ENCODE results near the gene ITGA1.
"Not testable (repeated sequence)": the region's sequence is repeated elsewhere in the genome, so short reads cannot be mapped to it uniquely, and the experiment has no call there.

ITGA1 gene

DNA sequence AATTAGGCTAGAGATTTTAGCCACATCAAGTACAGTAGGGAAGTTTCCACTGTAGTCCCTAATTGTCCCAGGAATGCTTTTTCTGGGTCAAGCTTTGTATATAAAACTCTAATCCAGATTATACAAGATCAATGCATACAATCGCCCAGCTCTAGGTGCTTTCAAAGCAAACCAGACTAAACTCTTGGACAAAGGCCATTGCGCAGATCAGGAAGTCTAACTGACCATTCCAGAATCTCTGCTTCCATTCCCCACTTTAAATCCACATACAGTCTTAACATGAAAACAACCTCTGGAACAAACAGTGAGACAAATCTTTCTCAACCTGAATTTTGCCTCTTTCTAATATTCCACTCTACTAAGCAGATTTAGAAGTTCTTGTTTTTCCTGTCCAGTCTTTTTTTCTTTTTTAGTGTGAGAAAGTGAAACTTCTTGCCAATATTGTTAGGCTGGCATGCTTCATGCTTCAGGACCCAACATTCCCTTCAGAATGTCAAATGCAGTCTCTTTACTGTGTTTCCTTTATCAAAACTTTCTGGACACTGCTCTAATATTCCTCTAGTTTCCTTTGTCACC is 76.1 kb downstream of the ITGA1 start:
- no peak for DNase-seq (ENCODE audit: low read depth, low spot score)

DNA sequence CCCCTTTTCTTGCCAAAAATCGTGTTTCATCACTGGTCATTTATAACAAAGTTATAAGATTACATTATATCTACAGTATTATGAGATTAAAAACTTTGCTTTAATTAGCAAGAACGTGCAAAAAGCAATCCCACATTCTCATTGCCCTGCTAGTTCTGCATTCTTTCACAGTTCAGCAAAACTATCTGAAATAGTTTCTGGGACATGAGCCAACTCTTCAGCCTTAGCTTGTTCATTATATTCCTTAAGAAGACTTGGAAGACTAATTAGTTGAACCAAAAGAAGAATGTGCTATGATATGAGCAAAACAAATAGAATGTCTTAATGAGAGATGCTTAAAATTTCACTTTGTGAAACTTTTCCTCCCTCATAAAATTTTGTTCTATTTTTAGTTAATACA is 76.7 kb downstream of the ITGA1 start:
- no peak for DNase-seq (ENCODE audit: low read depth, low spot score)

DNA sequence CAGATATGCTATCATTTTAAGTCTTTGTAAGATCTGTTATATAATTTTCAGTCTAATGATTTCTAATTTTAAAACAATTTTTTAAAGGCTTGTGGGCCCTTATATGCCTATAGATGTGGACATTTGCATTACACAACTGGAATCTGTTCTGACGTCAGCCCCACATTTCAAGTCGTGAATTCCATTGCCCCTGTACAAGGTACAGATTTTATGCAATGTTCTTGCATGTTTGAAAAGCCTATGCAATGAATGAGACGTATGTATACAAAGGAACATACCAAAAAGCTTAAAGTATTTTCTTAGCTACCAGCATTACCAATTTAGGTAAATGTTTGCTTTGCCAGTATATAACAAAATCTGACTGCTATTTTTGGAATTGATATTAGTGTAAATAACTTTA is 77.2 kb downstream of the ITGA1 start:
- DNase-seq (ENCODE audit: low read depth, low spot score): no peak

DNA sequence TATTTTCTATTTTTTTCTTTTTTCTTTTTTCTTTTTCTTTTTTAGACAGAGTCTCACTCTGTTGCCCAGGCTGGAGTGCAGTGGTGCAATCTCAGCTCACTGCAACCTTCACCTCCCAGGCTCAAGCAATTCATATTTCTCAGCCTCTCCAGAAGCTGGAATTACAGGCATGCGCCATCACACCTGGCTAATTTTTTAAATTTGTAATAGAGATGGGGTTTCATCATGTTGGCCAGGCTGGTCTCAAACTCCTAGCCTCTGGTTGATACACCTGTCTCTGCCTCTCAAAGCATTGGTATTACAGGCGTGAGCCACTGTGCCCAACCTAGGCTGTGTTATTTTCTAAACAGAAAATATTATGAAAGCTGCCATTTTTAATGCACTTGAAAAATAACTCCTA is 78.3 kb downstream of the ITGA1 start:
- not testable (repeated sequence) for DNase-seq (ENCODE audit: low read depth, low spot score)

DNA sequence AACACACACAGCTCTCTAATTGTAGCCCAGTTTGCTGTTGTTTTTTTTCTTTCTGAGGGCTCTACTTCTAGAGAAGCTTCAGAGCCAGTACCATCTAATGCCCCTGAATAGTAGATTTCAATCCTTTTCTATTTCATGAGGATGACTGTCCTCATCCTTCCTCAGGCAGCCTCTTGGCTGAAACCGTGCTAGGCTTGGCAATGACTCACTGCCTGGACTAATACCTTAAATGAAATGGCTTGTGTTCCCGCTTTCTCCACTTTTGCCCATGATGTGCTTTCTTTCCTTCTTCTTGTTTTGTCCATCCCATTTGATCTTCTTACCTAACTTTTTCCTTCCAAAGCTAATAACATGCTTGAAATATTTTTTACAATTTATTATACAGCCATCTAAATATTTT is 80.1 kb downstream of the ITGA1 start:
- no peak for DNase-seq (ENCODE audit: low read depth, low spot score)

DNA sequence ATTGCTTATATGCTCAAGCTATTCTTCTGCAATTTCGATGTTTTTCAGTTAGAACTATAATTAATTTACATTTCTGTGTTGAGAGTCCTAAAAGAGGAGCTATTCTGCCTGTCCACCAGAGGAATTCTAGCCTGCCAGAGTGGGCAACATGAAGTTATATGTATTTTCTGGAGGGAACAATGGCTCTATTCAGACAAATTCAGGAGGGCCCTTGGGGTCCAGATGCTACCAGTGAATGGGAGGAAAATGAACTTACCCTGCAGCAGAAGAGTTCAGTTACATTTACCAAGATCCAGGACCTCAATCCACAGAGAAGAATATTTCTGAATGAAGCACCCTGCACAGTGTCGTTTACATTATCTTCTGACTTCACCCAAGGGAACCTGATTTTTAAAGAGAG is 80.7 kb downstream of the ITGA1 start:
- DNase-seq (ENCODE audit: low read depth, low spot score): no peak

DNA sequence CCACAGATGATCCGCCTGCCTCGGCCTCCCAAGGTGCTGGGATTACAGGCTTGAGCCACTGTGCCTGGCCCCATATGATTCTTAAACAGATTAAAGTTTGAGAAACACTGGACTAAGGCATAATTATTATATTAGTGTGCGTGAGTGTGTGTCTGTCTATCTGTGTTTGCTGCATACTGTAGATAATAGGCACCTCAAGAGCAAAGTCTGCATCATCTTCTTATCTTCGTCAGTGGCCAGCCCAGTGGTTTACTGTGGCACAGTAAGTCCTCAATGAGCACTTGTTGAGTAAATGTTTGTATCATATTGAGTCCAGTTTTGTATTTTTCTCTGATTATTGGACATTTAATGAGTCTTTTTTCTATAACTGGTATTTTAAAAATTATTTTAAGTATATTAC is 81.7 kb downstream of the ITGA1 start:
- DNase-seq (ENCODE audit: low read depth, low spot score): no peak

DNA sequence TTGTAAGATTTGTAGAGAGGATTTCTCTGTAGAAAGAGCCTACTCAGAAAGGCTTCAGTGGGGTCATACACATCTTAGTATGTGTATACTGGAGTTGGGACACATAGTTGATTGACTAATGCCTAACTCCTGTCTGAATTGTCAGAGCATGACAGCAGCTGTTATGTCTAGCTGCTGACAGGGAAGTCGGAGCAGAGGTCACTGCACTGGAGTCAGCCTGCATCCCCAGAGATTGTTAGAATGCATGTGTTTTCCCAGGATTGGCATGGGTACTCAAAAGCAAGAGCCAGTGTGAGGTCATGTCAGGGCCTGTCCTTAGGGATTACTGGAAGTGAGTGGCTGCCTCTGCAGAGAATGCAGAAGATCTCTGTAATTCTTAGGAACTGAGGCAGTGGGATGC is 82.7 kb downstream of the ITGA1 start:
- no peak for DNase-seq (ENCODE audit: low read depth, low spot score)

DNA sequence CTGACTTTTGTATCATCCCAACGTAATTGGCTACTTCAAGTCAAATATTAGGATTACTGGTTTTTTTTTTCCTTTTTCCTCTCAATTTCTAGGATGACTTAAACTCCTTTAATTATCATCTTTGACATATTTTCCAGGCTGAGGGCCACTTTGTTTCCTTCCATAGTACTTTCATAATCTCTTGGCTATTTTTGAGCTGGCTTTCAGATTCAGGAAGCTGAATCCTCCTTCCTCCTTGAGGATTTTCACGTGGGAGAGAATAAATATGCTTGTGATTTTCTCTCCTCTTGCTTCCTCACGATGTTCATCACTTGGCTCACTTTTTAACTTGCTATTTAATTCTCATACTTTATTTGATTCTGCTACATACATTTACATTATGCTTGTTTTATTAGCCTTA is 88.1 kb downstream of the ITGA1 start:
- no peak for DNase-seq (ENCODE audit: low read depth, low spot score)

DNA sequence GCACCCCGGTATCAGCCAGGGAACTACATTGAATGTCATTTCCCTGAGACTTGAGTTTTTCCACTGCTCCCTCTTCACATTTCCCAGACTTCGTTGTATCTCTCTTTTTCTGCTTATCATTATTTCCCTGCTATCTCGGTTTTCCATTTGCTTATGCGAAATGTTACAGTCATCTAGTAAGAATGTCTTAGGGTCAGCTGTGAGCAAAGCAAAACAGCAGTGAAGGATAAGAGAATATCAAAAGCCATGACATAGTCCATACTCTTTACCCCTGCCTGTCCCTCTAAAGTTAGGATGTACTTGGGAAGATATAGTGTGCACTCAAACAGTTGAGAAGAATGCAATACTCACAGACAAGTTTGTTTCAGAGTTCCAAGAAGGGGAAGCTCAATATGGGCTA is 88.7 kb downstream of the ITGA1 start:
- no peak for DNase-seq (ENCODE audit: low read depth, low spot score)

DNA sequence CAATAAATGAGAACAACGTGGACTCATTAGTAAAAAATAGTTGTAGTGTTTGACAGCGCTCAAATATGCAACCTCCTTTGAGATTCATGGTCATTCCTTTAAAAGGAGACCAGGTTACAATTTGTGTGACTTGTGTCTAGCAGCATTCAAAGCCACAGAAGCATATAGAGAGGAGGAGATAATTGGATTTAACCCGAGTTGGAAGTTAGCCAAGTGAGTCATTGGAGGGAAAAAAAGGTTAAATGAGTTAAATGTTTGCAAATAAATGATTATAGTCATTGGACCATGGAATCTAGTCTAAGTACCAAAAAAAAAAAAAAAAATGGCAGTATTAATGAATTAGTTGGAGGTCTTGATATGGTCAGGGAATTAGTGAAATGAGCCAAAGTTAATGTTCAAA is 90.9 kb downstream of the ITGA1 start:
- no peak for DNase-seq (ENCODE audit: low read depth, low spot score)

DNA sequence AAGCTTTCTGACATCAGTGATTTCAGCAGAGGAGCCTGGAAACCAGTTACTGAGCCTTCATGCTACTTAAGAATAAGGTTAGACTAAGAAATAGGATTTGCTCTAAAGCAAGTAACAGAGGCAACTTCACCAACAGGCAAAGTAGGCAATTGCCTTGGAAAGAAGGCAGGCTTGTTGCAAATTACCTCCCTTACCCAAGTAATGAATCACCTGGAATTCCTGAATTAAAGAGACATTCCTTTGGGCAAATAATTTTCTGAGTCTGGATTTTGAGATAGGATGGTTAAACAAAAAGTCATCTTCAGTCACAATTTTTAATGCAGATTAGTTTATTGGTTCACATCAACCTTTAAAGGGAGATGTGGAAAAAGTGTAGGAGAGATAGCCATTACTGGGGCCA is 92.8 kb downstream of the ITGA1 start:
- DNase-seq (ENCODE audit: low read depth, low spot score): no peak

DNA sequence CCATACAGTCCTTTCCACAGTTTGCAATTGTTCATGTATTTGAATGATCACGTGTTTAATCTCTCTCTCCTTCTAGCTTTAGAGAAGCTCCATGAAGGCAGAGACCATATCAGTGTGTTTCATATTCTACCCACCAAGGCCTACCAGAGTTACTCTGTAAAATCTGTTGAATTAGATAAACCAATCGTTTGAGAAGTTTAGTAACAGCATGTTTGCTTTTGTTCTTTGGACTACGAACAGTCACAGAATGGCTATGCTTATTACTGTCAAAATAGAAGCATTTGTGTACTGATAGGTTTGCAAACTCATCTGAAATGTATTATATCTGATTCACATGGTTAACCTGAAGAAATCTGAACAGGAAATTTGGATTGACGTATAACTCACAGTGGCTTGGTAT is 93.8 kb downstream of the ITGA1 start:
- no peak for DNase-seq (ENCODE audit: low read depth, low spot score)

DNA sequence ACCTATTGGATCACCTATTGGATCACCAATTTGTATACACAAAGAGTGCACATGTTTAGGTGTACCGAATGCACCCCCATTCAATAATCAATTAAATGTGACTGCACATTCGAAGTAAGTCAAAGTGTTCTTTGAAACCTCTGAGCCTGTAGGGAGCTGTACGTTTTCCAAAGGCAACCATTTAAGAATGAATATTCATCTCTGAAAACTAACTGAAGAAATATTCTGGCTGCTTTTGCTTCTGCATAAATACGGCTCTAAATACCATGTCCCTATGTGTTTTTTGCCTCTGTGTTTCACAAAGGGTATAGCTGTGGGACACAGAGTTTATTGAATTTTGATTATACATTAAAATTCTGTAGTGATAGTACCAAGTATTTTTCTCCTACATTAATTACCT is 95.4 kb downstream of the ITGA1 start:
- no peak for DNase-seq (ENCODE audit: low read depth, low spot score)

DNA sequence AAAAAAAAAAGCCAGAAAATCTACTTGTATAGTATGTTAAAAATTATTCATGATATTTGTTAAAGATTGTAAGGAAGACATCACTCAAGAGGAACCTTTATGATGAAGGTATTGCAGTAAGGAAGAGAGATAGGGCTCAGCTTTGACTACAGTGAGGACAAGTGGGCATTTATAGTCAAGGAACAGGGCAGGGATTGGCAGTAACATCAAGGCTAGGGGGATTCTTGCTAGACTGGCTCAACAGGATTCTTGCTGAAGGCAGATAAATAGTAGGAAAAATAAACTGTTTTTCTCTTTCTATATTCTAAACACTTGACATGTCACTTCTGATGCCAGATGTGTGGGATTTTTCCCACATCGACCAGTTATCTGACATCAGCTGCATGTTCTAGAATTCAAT is 96.7 kb downstream of the ITGA1 start:
- DNase-seq (ENCODE audit: low read depth, low spot score): no peak

DNA sequence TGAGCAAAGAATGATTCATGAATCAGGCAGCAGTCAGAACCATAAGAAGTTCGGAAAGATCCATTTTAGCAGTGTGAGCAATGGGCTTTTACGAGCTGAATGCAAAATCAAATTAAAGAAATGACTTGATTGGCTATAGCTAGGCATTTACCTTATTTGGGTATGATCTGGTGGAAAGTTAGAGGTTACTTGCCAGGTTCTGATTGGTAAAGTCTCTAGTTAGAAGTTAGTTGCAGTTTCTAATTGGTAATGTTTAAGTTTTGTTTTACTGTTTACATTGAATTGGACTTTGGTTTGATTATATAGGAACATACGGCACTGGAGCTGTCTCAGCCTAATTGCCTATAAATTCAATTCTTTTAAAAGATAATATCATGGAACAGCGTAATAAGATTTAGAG is 97.9 kb downstream of the ITGA1 start:
- DNase-seq (ENCODE audit: low read depth, low spot score): no peak

DNA sequence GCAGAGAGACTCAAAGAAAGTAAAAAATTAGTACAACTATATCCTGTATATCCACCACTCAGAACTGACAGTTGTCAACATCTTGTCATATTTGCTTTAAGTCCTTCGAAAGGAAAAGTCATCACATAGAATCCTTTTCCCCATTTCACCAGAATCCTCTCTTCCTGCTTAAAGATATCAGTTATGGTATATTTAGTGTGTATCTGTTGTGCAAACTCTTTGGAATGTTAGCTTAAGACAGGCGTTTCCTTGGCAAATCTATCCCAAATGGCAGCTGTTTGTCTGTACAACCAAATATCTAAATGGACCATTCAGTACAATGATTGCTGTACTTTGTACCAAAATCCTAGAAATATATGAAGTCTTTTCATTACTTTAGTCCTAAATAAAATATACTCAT is 98.5 kb downstream of the ITGA1 start:
- DNase-seq (ENCODE audit: low read depth, low spot score): no peak

DNA sequence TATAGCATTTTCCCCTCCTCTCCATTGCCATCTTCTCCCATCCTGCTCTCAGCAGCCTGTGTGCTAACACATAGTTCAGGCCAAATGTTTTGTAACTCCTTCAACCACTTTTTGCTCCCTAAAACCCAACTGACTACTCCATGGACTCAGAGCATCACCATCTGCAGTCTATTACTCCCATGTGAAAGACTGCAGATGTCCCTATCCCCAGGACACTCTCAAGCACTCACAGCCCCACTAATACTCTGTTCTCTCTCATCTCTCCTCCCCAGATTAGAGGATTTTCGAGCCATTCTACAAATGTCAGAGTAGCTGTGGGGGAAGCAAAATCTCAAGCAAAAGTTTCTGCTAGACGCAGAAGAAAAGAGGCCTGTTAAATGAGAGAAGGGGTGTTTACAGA is 99.3 kb downstream of the ITGA1 start:
- DNase-seq (ENCODE audit: low read depth, low spot score): no peak

DNA sequence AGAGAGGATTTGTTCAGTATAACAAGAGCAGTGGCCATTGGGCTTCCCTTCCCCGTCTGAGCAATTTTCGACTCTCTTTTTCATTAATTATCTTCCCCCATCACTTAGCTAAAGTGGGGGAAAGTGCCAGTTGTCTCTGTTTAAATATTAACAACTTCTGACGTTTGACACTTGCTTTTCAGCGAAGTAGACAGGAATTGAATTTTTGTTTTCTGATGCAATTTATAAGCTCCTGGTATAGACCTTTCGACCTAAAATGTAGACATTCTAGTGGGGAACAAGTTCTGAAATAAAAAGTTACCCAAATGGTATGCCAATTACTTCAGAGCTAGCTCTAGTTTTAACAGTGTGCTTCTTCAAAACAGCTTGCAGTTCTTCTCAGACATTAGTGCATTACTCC is 100.6 kb downstream of the ITGA1 start:
- no peak for DNase-seq (ENCODE audit: low read depth, low spot score)

DNA sequence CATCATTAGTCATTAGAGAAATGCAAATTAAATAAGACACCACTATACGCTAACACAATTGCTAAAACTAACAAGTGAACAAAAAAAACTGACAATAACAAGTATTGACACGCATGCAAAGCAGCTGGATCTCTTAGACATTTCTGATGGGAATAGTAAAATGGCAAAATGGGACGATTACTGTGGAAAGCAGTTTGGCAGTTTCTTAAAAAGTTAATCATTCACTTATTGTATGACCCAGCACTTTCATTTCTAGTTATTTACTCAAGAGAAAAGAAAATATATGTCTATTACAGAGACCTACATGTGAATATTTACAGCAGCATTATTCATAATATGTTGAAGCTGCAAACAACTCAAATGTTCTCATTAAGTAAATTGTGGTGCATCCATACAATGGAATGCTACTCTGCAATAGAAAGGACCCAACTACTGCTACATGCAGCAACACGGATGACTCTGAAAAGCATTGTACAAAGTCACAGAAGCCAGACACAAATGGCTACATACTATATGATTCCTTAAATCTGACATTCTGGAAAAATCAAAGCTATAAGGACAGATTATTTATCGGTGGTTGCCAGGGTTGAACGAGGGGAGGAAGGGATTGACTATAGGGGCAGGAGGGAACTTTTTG is 104.6 kb downstream of the ITGA1 start:
- no peak for DNase-seq (ENCODE audit: low read depth, low spot score)

DNA sequence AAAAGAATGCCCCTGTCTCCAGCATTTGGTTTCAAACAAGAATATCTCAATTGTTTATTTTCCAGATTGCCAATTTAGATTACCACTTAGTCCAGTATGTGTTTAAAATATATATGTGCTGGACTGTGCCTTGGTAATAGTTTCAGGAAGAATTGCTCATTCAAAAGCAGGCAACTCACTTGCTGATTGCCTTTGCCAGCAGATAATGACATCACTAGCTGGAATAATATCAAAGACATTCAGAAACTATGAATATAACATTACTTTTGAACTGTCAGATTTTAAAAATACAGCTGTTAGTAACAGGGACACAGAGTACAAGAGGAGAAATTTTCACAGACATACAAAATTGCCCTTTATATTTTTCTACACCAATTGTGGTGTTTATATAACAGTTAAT is 105.4 kb downstream of the ITGA1 start:
- no peak for DNase-seq (ENCODE audit: low read depth, low spot score)

DNA sequence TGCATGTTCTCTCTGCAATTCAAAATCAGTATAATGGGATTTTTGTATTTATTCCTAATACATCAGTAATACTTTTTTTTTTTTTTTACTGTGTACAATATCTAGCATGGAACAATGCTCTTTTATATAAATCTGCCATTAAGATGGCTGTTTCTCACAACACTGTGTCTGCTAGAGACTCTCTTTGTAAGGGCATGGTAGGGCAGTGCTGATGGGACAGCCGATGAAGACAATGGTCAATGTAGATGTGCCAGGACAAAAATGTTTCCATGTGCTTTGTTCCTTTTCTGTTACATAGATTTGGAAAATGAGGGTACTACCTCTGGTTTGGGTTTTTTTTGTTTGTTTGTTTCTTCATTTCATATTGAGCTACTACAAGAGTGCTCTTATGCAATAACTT is 106.1 kb downstream of the ITGA1 start:
- no peak for DNase-seq (ENCODE audit: low read depth, low spot score)

DNA sequence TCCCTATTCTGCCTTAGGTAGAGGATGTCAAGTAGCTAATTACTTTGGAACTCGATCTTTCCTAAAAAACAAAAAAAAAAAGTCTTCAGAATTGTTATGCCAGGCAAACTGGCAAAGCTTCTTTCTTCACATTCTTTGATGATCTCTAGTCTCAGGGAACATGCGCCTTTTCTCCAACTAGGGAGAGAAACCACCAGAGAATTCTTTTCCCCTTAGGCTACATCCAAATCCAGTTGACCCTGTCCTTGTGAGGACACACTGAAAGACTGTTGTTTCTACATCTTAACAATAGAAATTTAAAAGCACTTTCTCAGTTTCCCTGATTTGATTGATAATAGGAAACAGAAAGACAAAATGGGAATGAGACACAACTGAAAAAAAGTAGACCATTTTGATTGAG is 106.7 kb downstream of the ITGA1 start:
- no peak for DNase-seq (ENCODE audit: low read depth, low spot score)

DNA sequence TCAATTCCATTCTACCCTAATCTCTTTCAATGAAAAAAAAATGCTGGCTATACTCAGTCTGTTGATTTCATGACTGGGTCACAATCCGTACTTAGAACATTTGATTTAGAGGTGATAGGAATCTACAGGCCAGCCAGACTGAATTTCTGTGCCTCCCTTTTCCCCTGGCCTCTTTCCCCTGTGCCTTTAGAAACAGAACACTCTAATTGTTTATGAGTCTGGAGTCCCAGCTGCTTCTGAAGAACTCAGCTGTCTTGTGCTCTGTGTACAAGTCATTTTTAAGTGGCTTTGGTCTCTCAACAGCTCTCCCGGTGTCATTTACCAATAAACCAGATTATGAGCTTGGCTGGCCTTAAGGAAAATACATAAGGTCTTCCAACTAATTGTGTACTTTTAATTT is 107.4 kb downstream of the ITGA1 start:
- DNase-seq (ENCODE audit: low read depth, low spot score): no peak
